ENCODE results near the gene STEAP4.

Gene STEAP4

GRCh38 chr7:88307412-88307811, 718 bp upstream of the STEAP4 start:
- TF ChIP-seq CTCF (conservative IDR thresholded peaks at IDR 0.05; ENCODE audit: low read depth, low read length): no peak
- H3K4me3 ChIP-seq (ENCODE audit: low read length): no peak overlapping the region
- DNase-seq (ENCODE audit: low read depth): no peak

- no peak overlapping the region for H3K4me3 ChIP-seq (ENCODE audit: low read length)
- TF ChIP-seq CTCF (conservative IDR thresholded peaks at IDR 0.05; ENCODE audit: low read depth, low read length): no peak
- no peak for DNase-seq (ENCODE audit: low read depth)
Observed at GRCh38 chr7:88305044-88305443, 1.6 kb downstream of the STEAP4 start.

- no peak for TF ChIP-seq CTCF (conservative IDR thresholded peaks at IDR 0.05; ENCODE audit: low read depth, low read length)
- H3K4me3 ChIP-seq (ENCODE audit: low read length): no peak overlapping the region
- DNase-seq (ENCODE audit: low read depth): no peak
Observed at GRCh38 chr7:88302486-88302885, 4.2 kb downstream of the STEAP4 start.

- no peak overlapping the region for H3K4me3 ChIP-seq (ENCODE audit: low read length)
- DNase-seq (ENCODE audit: low read depth): no peak
- no peak for TF ChIP-seq CTCF (conservative IDR thresholded peaks at IDR 0.05; ENCODE audit: low read depth, low read length)
Observed at GRCh38 chr7:88301924-88302323, 4.8 kb downstream of the STEAP4 start.

- H3K4me3 ChIP-seq (ENCODE audit: low read length): no peak overlapping the region
- TF ChIP-seq CTCF (conservative IDR thresholded peaks at IDR 0.05; ENCODE audit: low read depth, low read length): no peak
- no peak for DNase-seq (ENCODE audit: low read depth)
Observed at GRCh38 chr7:88300401-88300945, 6.2 kb downstream of the STEAP4 start.

GRCh38 chr7:88299126-88299525, 7.6 kb downstream of the STEAP4 start:
- no peak for TF ChIP-seq CTCF (conservative IDR thresholded peaks at IDR 0.05; ENCODE audit: low read depth, low read length)
- no peak overlapping the region for H3K4me3 ChIP-seq (ENCODE audit: low read length)
- no peak for DNase-seq (ENCODE audit: low read depth)

GRCh38 chr7:88293866-88294265, 12.8 kb downstream of the STEAP4 start:
- no peak for TF ChIP-seq CTCF (conservative IDR thresholded peaks at IDR 0.05; ENCODE audit: low read depth, low read length)
- H3K4me3 ChIP-seq (ENCODE audit: low read length): no peak overlapping the region
- no peak for DNase-seq (ENCODE audit: low read depth)
